ENCODE measurements around the gene RNLS.

RNLS gene

GRCh38 chr10:88379575-88379974 is 203.5 kb downstream of the RNLS start:
- peak; percentile 59 for ATAC-seq
- 0 out of 2 replicates have a peak, but pooled peaks have one; percentile 14 for TF ChIP-seq ISL1 (CRISPR knock-in tag; IDR thresholded peaks at IDR 0.05)
- no peak for TF ChIP-seq PPARA (CRISPR knock-in tag; IDR thresholded peaks at IDR 0.05; ENCODE audit: borderline replicate concordance)
- TF ChIP-seq ARNTL (CRISPR knock-in tag; IDR thresholded peaks at IDR 0.05; ENCODE audit: borderline replicate concordance, low read depth), result no peak
- no peak for TF ChIP-seq ZNF565 (CRISPR knock-in tag; conservative IDR thresholded peaks at IDR 0.05; ENCODE audit: low read depth)

- no peak for ATAC-seq
- TF ChIP-seq SNAI2 (CRISPR knock-in tag; IDR thresholded peaks at IDR 0.05), result no peak
- TF ChIP-seq CREB5 (CRISPR knock-in tag; IDR thresholded peaks at IDR 0.05; ENCODE audit: low read depth), result no peak
- TF ChIP-seq ZFP30 (CRISPR knock-in tag; IDR thresholded peaks at IDR 0.05), result no peak
- no peak for TF ChIP-seq PPARA (CRISPR knock-in tag; IDR thresholded peaks at IDR 0.05; ENCODE audit: borderline replicate concordance)
- TF ChIP-seq ZC3H10 (CRISPR knock-in tag; IDR thresholded peaks at IDR 0.05), result no peak
- no peak for TF ChIP-seq GLIS3 (CRISPR knock-in tag; IDR thresholded peaks at IDR 0.05)
- TF ChIP-seq TOX (CRISPR knock-in tag; IDR thresholded peaks at IDR 0.05; ENCODE audit: borderline replicate concordance), result no peak
- no peak for TF ChIP-seq PATZ1 (CRISPR knock-in tag; IDR thresholded peaks at IDR 0.05; ENCODE audit: borderline replicate concordance)
- no peak for TF ChIP-seq TSHZ2 (CRISPR knock-in tag; IDR thresholded peaks at IDR 0.05)
- no peak for TF ChIP-seq ARNTL (CRISPR knock-in tag; IDR thresholded peaks at IDR 0.05; ENCODE audit: borderline replicate concordance, low read depth)
Measured at GRCh38 chr10:88377510-88377909, 205.6 kb downstream of the RNLS start.

GRCh38 chr10:88374392-88375175 is 208.5 kb downstream of the RNLS start:
- no peak for ATAC-seq
- TF ChIP-seq PATZ1 (CRISPR knock-in tag; IDR thresholded peaks at IDR 0.05; ENCODE audit: borderline replicate concordance) (no peak), GLIS3 (CRISPR knock-in tag; IDR thresholded peaks at IDR 0.05) (no peak), POU6F1 (CRISPR knock-in tag; IDR thresholded peaks at IDR 0.05; ENCODE audit: borderline replicate concordance, low read depth) (no peak), TCF4 (CRISPR knock-in tag; IDR thresholded peaks at IDR 0.05; ENCODE audit: borderline replicate concordance) (no peak), CREB5 (CRISPR knock-in tag; IDR thresholded peaks at IDR 0.05; ENCODE audit: low read depth) (no peak), ZNF70 (CRISPR knock-in tag; IDR thresholded peaks at IDR 0.05) (no peak), ISL1 (CRISPR knock-in tag; IDR thresholded peaks at IDR 0.05) (no peak), BACH2 (CRISPR knock-in tag; IDR thresholded peaks at IDR 0.05; ENCODE audit: borderline replicate concordance) (no peak), OSR1 (CRISPR knock-in tag; IDR thresholded peaks at IDR 0.05) (no peak), CSDC2 (CRISPR knock-in tag; IDR thresholded peaks at IDR 0.05) (no peak), ZNF565 (CRISPR knock-in tag; conservative IDR thresholded peaks at IDR 0.05; ENCODE audit: low read depth) (no peak), ESRRG (CRISPR knock-in tag; IDR thresholded peaks at IDR 0.05) (no peak), ARNTL (CRISPR knock-in tag; IDR thresholded peaks at IDR 0.05; ENCODE audit: borderline replicate concordance, low read depth) (no peak), PPARA (CRISPR knock-in tag; IDR thresholded peaks at IDR 0.05; ENCODE audit: borderline replicate concordance) (no peak), ZNF8 (CRISPR knock-in tag; IDR thresholded peaks at IDR 0.05) (no peak)

Data from SK-N-SH treated with all-trans-retinoic acid at 6 μM for 48 hours (cell line).